ENCODE data around the gene LYPD1.

DNA sequence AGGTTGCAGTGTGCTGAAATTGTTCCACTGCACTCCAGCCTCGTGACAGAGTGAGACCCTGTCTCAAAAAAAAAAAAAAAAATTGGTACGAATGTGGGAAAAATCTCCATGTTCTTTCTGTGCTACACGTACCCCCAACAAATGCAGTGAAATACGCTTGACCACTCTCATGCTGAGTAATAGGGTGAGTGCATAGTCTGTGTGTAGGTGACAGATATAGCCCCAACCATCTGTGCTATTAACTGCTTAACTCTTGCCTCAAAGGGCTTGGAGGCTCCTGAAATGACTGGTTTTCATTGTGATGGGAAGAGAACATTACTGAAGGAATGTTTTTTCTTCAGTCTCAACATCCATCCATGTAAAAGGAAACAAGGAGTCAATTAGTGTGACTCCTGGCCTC is 15.7 kb downstream of the LYPD1 start:
- TF ChIP-seq, protein P1, sequence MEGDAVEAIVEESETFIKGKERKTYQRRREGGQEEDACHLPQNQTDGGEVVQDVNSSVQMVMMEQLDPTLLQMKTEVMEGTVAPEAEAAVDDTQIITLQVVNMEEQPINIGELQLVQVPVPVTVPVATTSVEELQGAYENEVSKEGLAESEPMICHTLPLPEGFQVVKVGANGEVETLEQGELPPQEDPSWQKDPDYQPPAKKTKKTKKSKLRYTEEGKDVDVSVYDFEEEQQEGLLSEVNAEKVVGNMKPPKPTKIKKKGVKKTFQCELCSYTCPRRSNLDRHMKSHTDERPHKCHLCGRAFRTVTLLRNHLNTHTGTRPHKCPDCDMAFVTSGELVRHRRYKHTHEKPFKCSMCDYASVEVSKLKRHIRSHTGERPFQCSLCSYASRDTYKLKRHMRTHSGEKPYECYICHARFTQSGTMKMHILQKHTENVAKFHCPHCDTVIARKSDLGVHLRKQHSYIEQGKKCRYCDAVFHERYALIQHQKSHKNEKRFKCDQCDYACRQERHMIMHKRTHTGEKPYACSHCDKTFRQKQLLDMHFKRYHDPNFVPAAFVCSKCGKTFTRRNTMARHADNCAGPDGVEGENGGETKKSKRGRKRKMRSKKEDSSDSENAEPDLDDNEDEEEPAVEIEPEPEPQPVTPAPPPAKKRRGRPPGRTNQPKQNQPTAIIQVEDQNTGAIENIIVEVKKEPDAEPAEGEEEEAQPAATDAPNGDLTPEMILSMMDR (IDR thresholded peaks at IDR 0.05): no peak
- no peak for TF ChIP-seq POLR2A (IDR thresholded peaks at IDR 0.05)
